Measurements from ENCODE around the gene TAF5L.

- TF ChIP-seq CTCF (IDR thresholded peaks at IDR 0.05) (no peak), EZH2phosphoT487 (IDR thresholded peaks at IDR 0.05) (no peak)
Measured at GRCh38 chr1:229672246-229672645, 46.3 kb upstream of the TAF5L start.
